Measurements from ENCODE around the gene COX15. TPM values are rescaled to one million over a fixed set of nuclear protein-coding genes. Genes with fewer than 3 reads are reported as not detected.

The COX15 gene
- total RNA-seq, 1 donor from 2014 or later: 33.2 TPM

GRCh38 chr10:99769706-99770105, 37.8 kb upstream of the COX15 start:
- Histone ChIP-seq H3K27me3 (ENCODE audit: control insufficient read depth, insufficient read depth, low read length) (no peaks in the 10 kb centered on the region), H3K36me3 (ENCODE audit: control insufficient read depth, insufficient read depth, low read length) (no peaks in the 10 kb centered on the region), H3K4me3 (ENCODE audit: low read depth, low read length) (no peak overlapping the region)
- no peak for DNase-seq (ENCODE audit: low read depth)
- no peak for TF ChIP-seq CTCF (IDR thresholded peaks at IDR 0.05; ENCODE audit: insufficient read depth, low read length, severe bottlenecking)
- FAIRE-seq: no peak

- H3K27me3 ChIP-seq (ENCODE audit: control insufficient read depth, insufficient read depth, low read length): no peaks in the 10 kb centered on the region
- no peak for DNase-seq (ENCODE audit: low read depth)
- H3K36me3 ChIP-seq (ENCODE audit: control insufficient read depth, insufficient read depth, low read length): no peaks in the 10 kb centered on the region
- FAIRE-seq: no peak
- H3K4me3 ChIP-seq (ENCODE audit: low read depth, low read length): no peak overlapping the region
- TF ChIP-seq CTCF (IDR thresholded peaks at IDR 0.05; ENCODE audit: insufficient read depth, low read length, severe bottlenecking): no peak
These were observed 36.6 kb upstream of the COX15 start for GRCh38 chr10:99768556-99768955.

GRCh38 chr10:99767901-99768300, 36.0 kb upstream of the COX15 start:
- no peak for TF ChIP-seq CTCF (IDR thresholded peaks at IDR 0.05; ENCODE audit: insufficient read depth, low read length, severe bottlenecking)
- DNase-seq (ENCODE audit: low read depth) (no peak), FAIRE-seq (no peak)
- Histone ChIP-seq H3K27me3 (ENCODE audit: control insufficient read depth, insufficient read depth, low read length) (no peaks in the 10 kb centered on the region), H3K4me3 (ENCODE audit: low read depth, low read length) (no peak overlapping the region), H3K36me3 (ENCODE audit: control insufficient read depth, insufficient read depth, low read length) (no peaks in the 10 kb centered on the region)

GRCh38 chr10:99766302-99766681, 34.4 kb upstream of the COX15 start:
- DNase-seq (ENCODE audit: low read depth) (no peak), FAIRE-seq (peak; percentile 13)
- no peak for TF ChIP-seq CTCF (IDR thresholded peaks at IDR 0.05; ENCODE audit: insufficient read depth, low read length, severe bottlenecking)
- Histone ChIP-seq H3K4me3 (ENCODE audit: low read depth, low read length) (no peak overlapping the region), H3K36me3 (ENCODE audit: control insufficient read depth, insufficient read depth, low read length) (no peaks in the 10 kb centered on the region), H3K27me3 (ENCODE audit: control insufficient read depth, insufficient read depth, low read length) (no peaks in the 10 kb centered on the region)

- no peak overlapping the region for H3K4me3 ChIP-seq (ENCODE audit: low read depth, low read length)
- H3K36me3 ChIP-seq (ENCODE audit: control insufficient read depth, insufficient read depth, low read length): no peaks in the 10 kb centered on the region
- TF ChIP-seq CTCF (IDR thresholded peaks at IDR 0.05; ENCODE audit: insufficient read depth, low read length, severe bottlenecking): no peak
- FAIRE-seq (no peak), DNase-seq (ENCODE audit: low read depth) (no peak)
- no peaks in the 10 kb centered on the region for H3K27me3 ChIP-seq (ENCODE audit: control insufficient read depth, insufficient read depth, low read length)
These were observed 33.9 kb upstream of the COX15 start for GRCh38 chr10:99765672-99766301.

GRCh38 chr10:99761365-99761764, 29.4 kb upstream of the COX15 start:
- DNase-seq (ENCODE audit: low read depth) (no peak), FAIRE-seq (no peak)
- TF ChIP-seq CTCF (IDR thresholded peaks at IDR 0.05; ENCODE audit: insufficient read depth, low read length, severe bottlenecking): no peak
- Histone ChIP-seq H3K27me3 (ENCODE audit: control insufficient read depth, insufficient read depth, low read length) (no peaks in the 10 kb centered on the region), H3K4me3 (ENCODE audit: low read depth, low read length) (no peak overlapping the region), H3K36me3 (ENCODE audit: control insufficient read depth, insufficient read depth, low read length) (peaks cover 2% of the 10 kb centered on the region)
